ENCODE results near the gene CDHR3. TPM values are rescaled to one million over a fixed set of nuclear protein-coding genes. Genes with fewer than 3 reads are reported as not detected.

The CDHR3 gene
- total and polyA plus RNA-seq, 10 of the 15 experiments (the other 5 are each of a cell fraction or from before 2014, with no cell fraction given): 0.06 to 0.11 TPM; not detected in 8

GRCh38 chr7:106073701-106074100 is 110.6 kb downstream of the CDHR3 start:
- intact Hi-C loops (cut with micrococcal nuclease; ENCODE audit: unreplicated experiment): loop anchor here (2.0 kb wide), 1 partner anchor 15 kb away; no protein-coding TSS in a partner anchor
- no peak overlapping the region for H3K27ac ChIP-seq (ENCODE audit: control insufficient read depth, insufficient read depth)
- no peak for FAIRE-seq
- TF ChIP-seq PAX5 (IDR thresholded peaks at IDR 0.05; ENCODE audit: borderline replicate concordance, low read depth, low read length) (no peak), SKIL (IDR thresholded peaks at IDR 0.05; ENCODE audit: low read depth, poor library complexity, severe bottlenecking) (no peak), IKZF1 (conservative IDR thresholded peaks at IDR 0.05) (no peak), TCF12 (IDR thresholded peaks at IDR 0.05; ENCODE audit: low read depth, low read length) (no peak), ATF7 (IDR thresholded peaks at IDR 0.05; ENCODE audit: low read depth) (no peak), YY1 (IDR thresholded peaks at IDR 0.05; ENCODE audit: low read depth, low read length) (no peak), HCFC1 (IDR thresholded peaks at IDR 0.05; ENCODE audit: low read length) (no peak), BMI1 (IDR thresholded peaks at IDR 0.05; ENCODE audit: borderline replicate concordance) (no peak), NFIC (IDR thresholded peaks at IDR 0.05; ENCODE audit: low read depth, low read length) (no peak), ZNF384 (IDR thresholded peaks at IDR 0.05; ENCODE audit: borderline replicate concordance, low read depth, low read length) (no peak)
- TF ChIP-seq, protein P1, sequence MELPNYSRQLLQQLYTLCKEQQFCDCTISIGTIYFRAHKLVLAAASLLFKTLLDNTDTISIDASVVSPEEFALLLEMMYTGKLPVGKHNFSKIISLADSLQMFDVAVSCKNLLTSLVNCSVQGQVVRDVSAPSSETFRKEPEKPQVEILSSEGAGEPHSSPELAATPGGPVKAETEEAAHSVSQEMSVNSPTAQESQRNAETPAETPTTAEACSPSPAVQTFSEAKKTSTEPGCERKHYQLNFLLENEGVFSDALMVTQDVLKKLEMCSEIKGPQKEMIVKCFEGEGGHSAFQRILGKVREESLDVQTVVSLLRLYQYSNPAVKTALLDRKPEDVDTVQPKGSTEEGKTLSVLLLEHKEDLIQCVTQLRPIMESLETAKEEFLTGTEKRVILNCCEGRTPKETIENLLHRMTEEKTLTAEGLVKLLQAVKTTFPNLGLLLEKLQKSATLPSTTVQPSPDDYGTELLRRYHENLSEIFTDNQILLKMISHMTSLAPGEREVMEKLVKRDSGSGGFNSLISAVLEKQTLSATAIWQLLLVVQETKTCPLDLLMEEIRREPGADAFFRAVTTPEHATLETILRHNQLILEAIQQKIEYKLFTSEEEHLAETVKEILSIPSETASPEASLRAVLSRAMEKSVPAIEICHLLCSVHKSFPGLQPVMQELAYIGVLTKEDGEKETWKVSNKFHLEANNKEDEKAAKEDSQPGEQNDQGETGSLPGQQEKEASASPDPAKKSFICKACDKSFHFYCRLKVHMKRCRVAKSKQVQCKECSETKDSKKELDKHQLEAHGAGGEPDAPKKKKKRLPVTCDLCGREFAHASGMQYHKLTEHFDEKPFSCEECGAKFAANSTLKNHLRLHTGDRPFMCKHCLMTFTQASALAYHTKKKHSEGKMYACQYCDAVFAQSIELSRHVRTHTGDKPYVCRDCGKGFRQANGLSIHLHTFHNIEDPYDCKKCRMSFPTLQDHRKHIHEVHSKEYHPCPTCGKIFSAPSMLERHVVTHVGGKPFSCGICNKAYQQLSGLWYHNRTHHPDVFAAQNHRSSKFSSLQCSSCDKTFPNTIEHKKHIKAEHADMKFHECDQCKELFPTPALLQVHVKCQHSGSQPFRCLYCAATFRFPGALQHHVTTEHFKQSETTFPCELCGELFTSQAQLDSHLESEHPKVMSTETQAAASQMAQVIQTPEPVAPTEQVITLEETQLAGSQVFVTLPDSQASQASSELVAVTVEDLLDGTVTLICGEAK (IDR thresholded peaks at IDR 0.05; ENCODE audit: borderline replicate concordance): no peak
- TF ChIP-seq, protein P2, sequence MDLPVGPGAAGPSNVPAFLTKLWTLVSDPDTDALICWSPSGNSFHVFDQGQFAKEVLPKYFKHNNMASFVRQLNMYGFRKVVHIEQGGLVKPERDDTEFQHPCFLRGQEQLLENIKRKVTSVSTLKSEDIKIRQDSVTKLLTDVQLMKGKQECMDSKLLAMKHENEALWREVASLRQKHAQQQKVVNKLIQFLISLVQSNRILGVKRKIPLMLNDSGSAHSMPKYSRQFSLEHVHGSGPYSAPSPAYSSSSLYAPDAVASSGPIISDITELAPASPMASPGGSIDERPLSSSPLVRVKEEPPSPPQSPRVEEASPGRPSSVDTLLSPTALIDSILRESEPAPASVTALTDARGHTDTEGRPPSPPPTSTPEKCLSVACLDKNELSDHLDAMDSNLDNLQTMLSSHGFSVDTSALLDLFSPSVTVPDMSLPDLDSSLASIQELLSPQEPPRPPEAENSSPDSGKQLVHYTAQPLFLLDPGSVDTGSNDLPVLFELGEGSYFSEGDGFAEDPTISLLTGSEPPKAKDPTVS (IDR thresholded peaks at IDR 0.05; ENCODE audit: low read depth, low read length): no peak
- TF ChIP-seq, protein P3, sequence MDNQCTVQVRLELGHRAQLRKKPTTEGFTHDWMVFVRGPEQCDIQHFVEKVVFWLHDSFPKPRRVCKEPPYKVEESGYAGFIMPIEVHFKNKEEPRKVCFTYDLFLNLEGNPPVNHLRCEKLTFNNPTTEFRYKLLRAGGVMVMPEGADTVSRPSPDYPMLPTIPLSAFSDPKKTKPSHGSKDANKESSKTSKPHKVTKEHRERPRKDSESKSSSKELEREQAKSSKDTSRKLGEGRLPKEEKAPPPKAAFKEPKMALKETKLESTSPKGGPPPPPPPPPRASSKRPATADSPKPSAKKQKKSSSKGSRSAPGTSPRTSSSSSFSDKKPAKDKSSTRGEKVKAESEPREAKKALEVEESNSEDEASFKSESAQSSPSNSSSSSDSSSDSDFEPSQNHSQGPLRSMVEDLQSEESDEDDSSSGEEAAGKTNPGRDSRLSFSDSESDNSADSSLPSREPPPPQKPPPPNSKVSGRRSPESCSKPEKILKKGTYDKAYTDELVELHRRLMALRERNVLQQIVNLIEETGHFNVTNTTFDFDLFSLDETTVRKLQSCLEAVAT (IDR thresholded peaks at IDR 0.05): no peak

More at GRCh38 chr7:106073701-106074100, 110.6 kb downstream of the CDHR3 start:
- no peaks in the 10 kb centered on the region for H3K27me3 ChIP-seq (replicated peaks in 1 of 2; ENCODE audit: control insufficient read depth in 2 of 2, insufficient read depth in 2 of 2, low read length in 1 of 2)
- no peak overlapping the region for H3K9ac ChIP-seq (ENCODE audit: control insufficient read depth, insufficient read depth, low read length)
- POLR2A ChIA-PET: interaction anchor here (1.1 to 5.1 kb wide), 3 partner anchors 12 to 37 kb away, joined by 3 to 56 read pairs (median 47); partner anchors contain the start of gene SYPL1
- ATAC-seq (no peak), DNase-seq (ENCODE audit: low read depth, low spot score) (no peak)
- no peaks in the 10 kb centered on the region for H3K36me3 ChIP-seq (ENCODE audit: control insufficient read depth in 2 of 2, insufficient read depth in 2 of 2, low read length in 1 of 2)
- no TSS peak for BruUV-seq (replicated peaks)
- H3K9me3 ChIP-seq (replicated peaks; ENCODE audit: control insufficient read depth, insufficient read depth, low read length): no peaks in the 10 kb centered on the region
- H4K20me1 ChIP-seq (ENCODE audit: control insufficient read depth, insufficient read depth): no peaks in the 10 kb centered on the region
- no peak overlapping the region for H3K4me2 ChIP-seq (ENCODE audit: control insufficient read depth, insufficient read depth)
- CTCF ChIA-PET: interaction anchor here (1.4 to 5.7 kb wide), 8 partner anchors 9 to 81 kb away, joined by 5 to 67 read pairs (median 17); no protein-coding TSS in a partner anchor
- H3K4me1 ChIP-seq (ENCODE audit: control insufficient read depth, insufficient read depth, low read length): peaks cover 66% of the 10 kb centered on the region
- in situ Hi-C loops (cut with MboI): no loop called here
- WGBS (ENCODE audit: insufficient coverage, insufficient replicate concordance, low lambda C conversion rate, missing lambda C conversion rate): 96% methylated on average over 3 of the region's 3 CpGs
- RAD21 ChIA-PET (ENCODE audit: unreplicated experiment): interaction anchor here (1.0 to 8.3 kb wide), 10 partner anchors 11 to 102 kb away, joined by 3 to 118 read pairs (median 15); partner anchors contain the start of gene SYPL1
- H2AFZ ChIP-seq (ENCODE audit: control insufficient read depth, low read depth, low read length): no peak overlapping the region
- H3K79me2 ChIP-seq (ENCODE audit: control insufficient read depth, insufficient read depth, low read length): no peaks in the 10 kb centered on the region; the same call in 1 of the 2 replicates
- SMC1A ChIA-PET (ENCODE audit: uncharacterized antibody, unreplicated experiment): interaction anchor here (0.8 to 10.3 kb wide), 11 partner anchors 10 to 266 kb away, joined by 3 to 164 read pairs (median 31); partner anchors contain the start of gene SYPL1
- no peak overlapping the region for H3K4me3 ChIP-seq

All from GM12878 (cell line).